HG03354 (cell line): Measurements from ENCODE around the gene FSD2.
"Not testable (repeated sequence)": the region's sequence is repeated elsewhere in the genome, so short reads cannot be mapped to it uniquely, and the experiment has no call there.

Experiments used
- ATAC-seq: cut with Tn5 transposase; IDR thresholded peaks from one replicate; pipeline ENCODE4 v1.9.1; 2021; ENCODE audit warnings: mild to moderate bottlenecking; ENCODE audit not compliant: unreplicated experiment, poor library complexity, severe bottlenecking

Gene FSD2

GRCh38 chr15:82802497-82802896, 3.4 kb downstream of the FSD2 start:
- no peak for ATAC-seq

- no peak for ATAC-seq
These were observed 6.6 kb downstream of the FSD2 start for GRCh38 chr15:82799183-82799841.

GRCh38 chr15:82798531-82799166, 7.2 kb downstream of the FSD2 start:
- no peak for ATAC-seq

GRCh38 chr15:82798104-82798503, 7.8 kb downstream of the FSD2 start:
- no peak for ATAC-seq

- ATAC-seq: no peak
These were observed 12.1 kb downstream of the FSD2 start for GRCh38 chr15:82793737-82794136.

- ATAC-seq: no peak
These were observed 13.8 kb downstream of the FSD2 start for GRCh38 chr15:82792068-82792467.

- ATAC-seq: no peak
These were observed 15.5 kb downstream of the FSD2 start for GRCh38 chr15:82790321-82790720.

- ATAC-seq: no peak
These were observed 16.4 kb downstream of the FSD2 start for GRCh38 chr15:82789491-82789890.

GRCh38 chr15:82788496-82788895, 17.4 kb downstream of the FSD2 start:
- no peak for ATAC-seq

- ATAC-seq: no peak
These were observed 24.5 kb downstream of the FSD2 start for GRCh38 chr15:82781349-82781748.

- ATAC-seq: no peak
These were observed 27.1 kb downstream of the FSD2 start for GRCh38 chr15:82778755-82779154.

- ATAC-seq: no peak
These were observed 31.4 kb downstream of the FSD2 start for GRCh38 chr15:82774496-82774895.

GRCh38 chr15:82771789-82772607, 33.9 kb downstream of the FSD2 start:
- no peak for ATAC-seq

- ATAC-seq: no peak
These were observed 37.3 kb downstream of the FSD2 start for GRCh38 chr15:82768414-82769054.

GRCh38 chr15:82767163-82767829, 38.6 kb downstream of the FSD2 start:
- ATAC-seq: no peak

GRCh38 chr15:82766201-82766600, 39.7 kb downstream of the FSD2 start:
- not testable (repeated sequence) for ATAC-seq

GRCh38 chr15:82764740-82765139, 41.1 kb downstream of the FSD2 start:
- ATAC-seq: no peak

GRCh38 chr15:82764117-82764490, 41.8 kb downstream of the FSD2 start:
- ATAC-seq: no peak

GRCh38 chr15:82763361-82764116, 42.3 kb downstream of the FSD2 start:
- ATAC-seq: no peak
